Transverse colon (tissue), 4 donors: ENCODE results near the gene MDH1B. TPM values are rescaled to one million over a fixed set of nuclear protein-coding genes. Genes with fewer than 3 reads are reported as not detected.

ENCODE experiments used
- DNase-seq: peaks from one replicate; pipeline ENCODE4 v3.0.0-alpha.2; 2019
- H3K27ac ChIP-seq, 4 donors: fragments of 200-600 bp; sonication (generic); 2 replicates each; pipeline ENCODE4 v1.5.1; 2016 to 2018; ENCODE audit warnings: inconsistent platforms in 4 of 4
- H3K27me3 ChIP-seq: fragments of 200-600 bp; sonication (generic); 2 replicates; pipeline ENCODE4 v1.5.1; 2017; ENCODE audit warnings: inconsistent platforms
- H3K36me3 ChIP-seq, 4 donors: fragments of 200-600 bp; sonication (generic); 2 replicates each; pipeline ENCODE4 v1.5.1; 2017 to 2019; ENCODE audit warnings: inconsistent platforms in 4 of 4
- H3K4me1 ChIP-seq, 4 donors: fragments of 200-600 bp; sonication (generic); 2 replicates each; pipeline ENCODE4 v1.5.1; 2017 to 2020; ENCODE audit warnings: inconsistent platforms in 4 of 4
- H3K4me3 ChIP-seq, 4 donors: fragments of 200-600 bp; sonication (generic); 1 replicate in 1 of 4; 2 replicates in 3 of 4; pipeline versions ENCODE4 v1.5.1 to v1.6.1; 2017 to 2019; ENCODE audit warnings: inconsistent platforms in 4 of 4
- H3K9me3 ChIP-seq, 2 donors: fragments of 200-600 bp; sonication (generic); 2 replicates each; pipeline ENCODE4 v1.5.1; 2017 to 2019; ENCODE audit warnings: inconsistent platforms in 2 of 2
- CTCF ChIP-seq, 5 experiments: fragments of 200-600 bp in 3 of 5; fragments of 450-650 bp in 2 of 5; sonication (generic) in 3 of 5; IDR thresholded peaks; 1 replicate in 2 of 5; 2 replicates in 3 of 5; pipeline ENCODE4 v1.5.1; 2016 to 2017; ENCODE audit warnings: antibody characterized with exemption in 5 of 5, inconsistent platforms in 3 of 5, mild to moderate bottlenecking in 2 of 5, moderate library complexity in 1 of 5
- EP300 ChIP-seq: sonication (generic); formaldehyde crosslinking; IDR thresholded peaks from one replicate; pipeline ENCODE4 v1.6.1; 2017; ENCODE audit warnings: antibody characterized with exemption, low read depth
- POLR2A ChIP-seq: fragments of 450-650 bp; IDR thresholded peaks from one replicate; pipeline ENCODE4 v1.6.1; 2016; ENCODE audit warnings: antibody characterized with exemption, mild to moderate bottlenecking, moderate library complexity
- POLR2AphosphoS5 ChIP-seq, 3 donors: sonication (generic); formaldehyde crosslinking; IDR thresholded peaks; one replicate each; pipeline ENCODE4 v1.6.1; 2016; ENCODE audit warnings: antibody characterized with exemption in 3 of 3
- WGBS, 2 donors: methylation state at CpG; one replicate each; pipeline ENCODE4 v1.1.5; 2018; ENCODE audit warnings: low coverage in 1 of 2; 5-methylcytosine and 5-hydroxymethylcytosine counted together
- in situ Hi-C, 4 donors: fragments of 200-750 bp; cut with MboI; loops; one replicate each; pipeline versions ENCODE4 v1.15.0 to v1.15.1; 2017; ENCODE audit warnings: low sequenced_read_pairs in 3 of 4, low pct_ligation_motif_present in 1 of 4, low pct_unique_long_range_greater_than_20kb in 1 of 4
- intact Hi-C: fragments of 100-400 bp; cut with DNase I; formaldehyde crosslinking; loops from one replicate; pipeline ENCODE4 v1.15.1; 2023; ENCODE audit warnings: low total_unique reads
- small RNA-seq, 4 donors: library from RNA; depleted of rRNA; stranded (forward); fragments of <200 nt; gene quantifications; one replicate each; pipeline ENCODE3, GENCODE V24; 2016
- total RNA-seq, 4 donors: library from RNA; depleted of rRNA; stranded (reverse); fragments of >200 nt; gene quantifications; one replicate each; pipeline ENCODE4 v1.1.0, GENCODE V29; 2016

MDH1B gene
- total RNA-seq, 4 donors from 2014 or later: 0.55 to 365 (median 0.79) TPM; not detected in 1

- Histone ChIP-seq H3K4me1 (no peaks in the 10 kb centered on the region), H3K4me3 (no peak overlapping the region), H3K27me3 (no peaks in the 10 kb centered on the region), H3K27ac (no peak overlapping the region), H3K36me3 (no peaks in the 10 kb centered on the region), H3K9me3 (no peaks in the 10 kb centered on the region)
- intact Hi-C loops (no loop called here), in situ Hi-C loops (loop anchor here in 1 of 4 donors (25.0 kb wide), 1 partner anchor 298 kb away; no protein-coding TSS in a partner anchor)
- WGBS, 2 donors: 25 to 57% methylated on average over 1 of the region's 1 CpG
- DNase-seq: no peak
- no peak for TF ChIP-seq CTCF (IDR thresholded peaks at IDR 0.05)
- TF ChIP-seq EP300: no peak
- no peak for TF ChIP-seq POLR2A
- no peak for TF ChIP-seq POLR2AphosphoS5 (IDR thresholded peaks at IDR 0.05)
Observed at GRCh38 chr2:206688990-206689389, 76.1 kb downstream of the MDH1B start.

GRCh38 chr2:206688453-206688852 is 76.7 kb downstream of the MDH1B start:
- Histone ChIP-seq H3K4me1 (no peaks in the 10 kb centered on the region), H3K27me3 (no peaks in the 10 kb centered on the region), H3K4me3 (no peak overlapping the region), H3K27ac (no peak overlapping the region), H3K9me3 (no peaks in the 10 kb centered on the region), H3K36me3 (no peaks in the 10 kb centered on the region)
- WGBS, 2 donors: 55 to 65% methylated on average over 2 of the region's 2 CpGs
- no peak for TF ChIP-seq EP300
- TF ChIP-seq POLR2A: no peak
- TF ChIP-seq CTCF (IDR thresholded peaks at IDR 0.05): no peak
- no peak for TF ChIP-seq POLR2AphosphoS5 (IDR thresholded peaks at IDR 0.05)
- intact Hi-C loops: no loop called here
- DNase-seq: no peak
- in situ Hi-C loops: loop anchor here in 1 of 4 donors (25.0 kb wide), 1 partner anchor 299 kb away; no protein-coding TSS in a partner anchor

Small RNA genes within 50 kb of the gene (small RNA-seq; reads per million reads assigned to genes)
- gene MIR3130-2 (0 reads per million in 4 donors), gene RF00019 (0 reads per million in 4 donors)

Other genes with a start within 250 kb of the MDH1B start
- not detected for gene FAM237A, start 122.8 kb downstream of the MDH1B start, total RNA-seq
- gene DYTN, start 46.9 kb downstream of the MDH1B start, total RNA-seq: not detected
- gene FASTKD2, start 278 bp upstream of the MDH1B start, total RNA-seq: 10 to 100 TPM in 3 of 4 donors, 1 to 10 TPM in 1; 6.8 to 24.9 (median 21.1) TPM
- not detected for gene CPO, start 174.2 kb upstream of the MDH1B start, total RNA-seq